Loucy (cell line): ENCODE measurements around the gene ATP9A.

Experiments
- EZH2phosphoT487 ChIP-seq: fragments of 200-600 bp; IDR thresholded peaks from 2 replicates; pipeline ENCODE4 v1.6.1; 2018; ENCODE audit warnings: antibody characterized with exemption, mild to moderate bottlenecking, moderate library complexity, borderline replicate concordance
- TF ChIP-seq, protein P1 (sequence below): fragments of 200-600 bp; sonication (generic); conservative IDR thresholded peaks from 2 replicates; pipeline ENCODE4 v1.5.1; 2014; ENCODE audit warnings: mild to moderate bottlenecking, antibody characterized with exemption, low read length

DNA sequence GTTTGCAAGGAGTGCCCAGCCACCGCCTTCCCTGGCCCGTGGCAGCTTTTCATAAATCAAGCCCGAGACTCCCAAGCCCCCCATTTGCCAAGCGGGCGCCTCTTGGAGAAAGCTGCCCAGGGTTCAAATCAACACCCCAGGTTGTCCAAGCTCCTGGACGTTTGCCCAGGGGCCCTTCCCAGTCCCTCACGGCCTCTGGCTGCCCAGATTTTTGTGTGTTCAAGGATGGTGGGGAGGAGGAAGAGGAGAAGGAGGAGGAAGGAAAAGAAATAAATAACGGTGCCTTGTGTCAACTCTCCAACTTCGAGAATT lies 205.1 kb downstream of the ATP9A start:
- TF ChIP-seq, protein P1, sequence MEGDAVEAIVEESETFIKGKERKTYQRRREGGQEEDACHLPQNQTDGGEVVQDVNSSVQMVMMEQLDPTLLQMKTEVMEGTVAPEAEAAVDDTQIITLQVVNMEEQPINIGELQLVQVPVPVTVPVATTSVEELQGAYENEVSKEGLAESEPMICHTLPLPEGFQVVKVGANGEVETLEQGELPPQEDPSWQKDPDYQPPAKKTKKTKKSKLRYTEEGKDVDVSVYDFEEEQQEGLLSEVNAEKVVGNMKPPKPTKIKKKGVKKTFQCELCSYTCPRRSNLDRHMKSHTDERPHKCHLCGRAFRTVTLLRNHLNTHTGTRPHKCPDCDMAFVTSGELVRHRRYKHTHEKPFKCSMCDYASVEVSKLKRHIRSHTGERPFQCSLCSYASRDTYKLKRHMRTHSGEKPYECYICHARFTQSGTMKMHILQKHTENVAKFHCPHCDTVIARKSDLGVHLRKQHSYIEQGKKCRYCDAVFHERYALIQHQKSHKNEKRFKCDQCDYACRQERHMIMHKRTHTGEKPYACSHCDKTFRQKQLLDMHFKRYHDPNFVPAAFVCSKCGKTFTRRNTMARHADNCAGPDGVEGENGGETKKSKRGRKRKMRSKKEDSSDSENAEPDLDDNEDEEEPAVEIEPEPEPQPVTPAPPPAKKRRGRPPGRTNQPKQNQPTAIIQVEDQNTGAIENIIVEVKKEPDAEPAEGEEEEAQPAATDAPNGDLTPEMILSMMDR = no peak
- TF ChIP-seq EZH2phosphoT487 = no peak
